ENCODE measurements around the gene ARHGAP24. TPM values are rescaled to one million over a fixed set of nuclear protein-coding genes. Genes with fewer than 3 reads are reported as not detected.

ARHGAP24 gene
- total and polyA plus RNA-seq, 2 of the 13 experiments (the other 11 are each of a cell fraction or from before 2014, with no cell fraction given): 0.07 to 0.55 TPM

GRCh38 chr4:85901500-85901899 lies 426.6 kb downstream of the ARHGAP24 start:
- H2AFZ ChIP-seq (ENCODE audit: low read length): no peak overlapping the region
- no peak overlapping the region for H3K9ac ChIP-seq (ENCODE audit: insufficient read depth, low read depth, low read length)
- ChIA-PET POLR2A (no interaction called here), CTCF (ENCODE audit: low intra/inter-chr PET ratio, low total read pairs) (no interaction called here)
- FAIRE-seq (no peak), ATAC-seq (no peak), DNase-seq (ENCODE audit: low spot score) (no peak)
- H3K27ac ChIP-seq (ENCODE audit: extremely low read length, insufficient read depth, low read length): no peak overlapping the region
- H3K36me3 ChIP-seq (replicated peaks in 1 of 2; ENCODE audit: control insufficient read depth in 1 of 2, insufficient read depth in 2 of 2, low read length in 2 of 2): no peaks in the 10 kb centered on the region
- no peaks in the 10 kb centered on the region for H3K4me1 ChIP-seq (ENCODE audit: insufficient read depth, low read length)
- H3K4me2 ChIP-seq (ENCODE audit: low read depth, low read length): no peak overlapping the region
- no peak for TF ChIP-seq NFAT5 (CRISPR knock-in tag; IDR thresholded peaks at IDR 0.05)
- TF ChIP-seq ZNF780A (CRISPR knock-in tag; IDR thresholded peaks at IDR 0.05): no peak
- TF ChIP-seq HNF4G (IDR thresholded peaks at IDR 0.05; ENCODE audit: borderline replicate concordance, low read depth, low read length): no peak
- no peak for TF ChIP-seq HNF4G (CRISPR knock-in tag; IDR thresholded peaks at IDR 0.05; ENCODE audit: borderline replicate concordance, low read depth)
- no peak for TF ChIP-seq SAP130 (CRISPR knock-in tag; IDR thresholded peaks at IDR 0.05; ENCODE audit: low read depth)
- no peak for TF ChIP-seq HNRNPH1 (optimal IDR thresholded peaks at IDR 0.05; ENCODE audit: low read depth, low read length)
- no peak for TF ChIP-seq ZNF253 (CRISPR knock-in tag; IDR thresholded peaks at IDR 0.05; ENCODE audit: borderline replicate concordance)
- TF ChIP-seq BRD4 (CRISPR knock-in tag; IDR thresholded peaks at IDR 0.05): no peak
- TF ChIP-seq ZNF484 (CRISPR knock-in tag; IDR thresholded peaks at IDR 0.05; ENCODE audit: borderline replicate concordance, low read depth): no peak
- TF ChIP-seq ZNF282 (IDR thresholded peaks at IDR 0.05; ENCODE audit: partially characterized antibody): no peak
- no peak for TF ChIP-seq KLF6 (CRISPR knock-in tag; IDR thresholded peaks at IDR 0.05)
- TF ChIP-seq ZNF501 (CRISPR knock-in tag; IDR thresholded peaks at IDR 0.05): no peak
- TF ChIP-seq SIX1 (CRISPR knock-in tag; IDR thresholded peaks at IDR 0.05; ENCODE audit: borderline replicate concordance): no peak
- no peak for TF ChIP-seq TP53 (CRISPR knock-in tag; conservative IDR thresholded peaks at IDR 0.05)
- no peak for TF ChIP-seq SOX6 (IDR thresholded peaks at IDR 0.05)
- TF ChIP-seq SOX6 (CRISPR knock-in tag; IDR thresholded peaks at IDR 0.05): no peak
- TF ChIP-seq ZNF558 (CRISPR knock-in tag; IDR thresholded peaks at IDR 0.05; ENCODE audit: borderline replicate concordance): no peak
- TF ChIP-seq KAT2B (IDR thresholded peaks at IDR 0.05; ENCODE audit: borderline replicate concordance, low read depth, low read length): no peak
- TF ChIP-seq, protein P1, sequence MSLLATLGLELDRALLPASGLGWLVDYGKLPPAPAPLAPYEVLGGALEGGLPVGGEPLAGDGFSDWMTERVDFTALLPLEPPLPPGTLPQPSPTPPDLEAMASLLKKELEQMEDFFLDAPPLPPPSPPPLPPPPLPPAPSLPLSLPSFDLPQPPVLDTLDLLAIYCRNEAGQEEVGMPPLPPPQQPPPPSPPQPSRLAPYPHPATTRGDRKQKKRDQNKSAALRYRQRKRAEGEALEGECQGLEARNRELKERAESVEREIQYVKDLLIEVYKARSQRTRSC (CRISPR knock-in tag; IDR thresholded peaks at IDR 0.05; ENCODE audit: low read depth): no peak
- no TSS peak for BruUV-seq (replicated peaks)
- no peaks in the 10 kb centered on the region for H3K27me3 ChIP-seq (ENCODE audit: control insufficient read depth in 1 of 2, insufficient read depth in 2 of 2, low read length in 2 of 2)
- H3K9me3 ChIP-seq (ENCODE audit: low read length): no peaks in the 10 kb centered on the region
- intact Hi-C loops (cut with micrococcal nuclease; ENCODE audit: unreplicated experiment) (no loop called here), in situ Hi-C loops (cut with HindIII; ENCODE audit: extremely low pct_ligation_motif_present, low pct_unique_long_range_greater_than_20kb) (no loop called here)
- no peaks in the 10 kb centered on the region for H3K79me2 ChIP-seq (ENCODE audit: insufficient read depth, low read length)
- H3K4me3 ChIP-seq (replicated peaks in 1 of 3; ENCODE audit: insufficient read depth in 1 of 3, low read depth in 2 of 3, low read length in 3 of 3): no peak overlapping the region
- no peaks in the 10 kb centered on the region for H4K20me1 ChIP-seq (ENCODE audit: insufficient read depth, low read length)

Measured in HepG2 (cell line).